Measurements from ENCODE around the gene TTC16. TPM values are rescaled to one million over a fixed set of nuclear protein-coding genes. Genes with fewer than 3 reads are reported as not detected.
A peak's percentile ranks its signal among the peaks of the same experiment; 100 is the strongest.

Gene TTC16
- total RNA-seq, 1 experiment from 2014 or later, result not detected

- H3K4me3 Mint-ChIP-seq, result no peak overlapping the region
- Histone ChIP-seq H3K23ac (ENCODE audit: insufficient read length, low read depth, low read length) (no peak overlapping the region), H4K91ac (ENCODE audit: insufficient read length, low read depth, low read length) (no peak overlapping the region), H3K79me1 (ENCODE audit: insufficient read depth, low read depth, low read length, poor library complexity, severe bottlenecking) (no peaks in the 10 kb centered on the region), H3K56ac (ENCODE audit: insufficient read length, low read depth, low read length) (no peak overlapping the region), H3K27me3 (ENCODE audit: insufficient read depth, low read length) (no peaks in the 10 kb centered on the region), H4K5ac (ENCODE audit: insufficient read length, low read depth, low read length) (no peak overlapping the region), H4K8ac (replicated peaks; ENCODE audit: insufficient read length, low read depth, low read length) (no peak overlapping the region), H4K20me1 (ENCODE audit: control insufficient read depth, insufficient read depth, insufficient read length) (no peaks in the 10 kb centered on the region), H3K4ac (ENCODE audit: low read depth, low read length) (no peak overlapping the region), H3T11ph (ENCODE audit: low read length) (no peak overlapping the region), H2BK5ac (ENCODE audit: insufficient read length, low read length) (no peak overlapping the region), H2AK5ac (ENCODE audit: insufficient read length, low read length) (no peak overlapping the region), H3K9me3 (ENCODE audit: control insufficient read depth, low read depth, low read length) (no peaks in the 10 kb centered on the region), H3K9ac (ENCODE audit: extremely low read depth, insufficient read length, low read length) (no peak overlapping the region), H2BK120ac (ENCODE audit: low read depth, low read length, poor library complexity, severe bottlenecking) (no peak overlapping the region), H3K18ac (ENCODE audit: insufficient read length, low read depth, low read length) (no peak overlapping the region), H3K79me2 (ENCODE audit: insufficient read depth, low read length) (no peaks in the 10 kb centered on the region), H3K4me1 (ENCODE audit: insufficient read depth, low read length) (no peaks in the 10 kb centered on the region), H2BK12ac (ENCODE audit: insufficient read length, low read depth, low read length) (no peak overlapping the region), H3K27ac (ENCODE audit: insufficient read length, low read depth, low read length) (no peak overlapping the region), H3K14ac (ENCODE audit: insufficient read depth, low read length) (no peak overlapping the region), H3K23me2 (ENCODE audit: insufficient read length, low read depth, low read length, poor library complexity, severe bottlenecking) (no peaks in the 10 kb centered on the region), H3K4me2 (ENCODE audit: insufficient read depth, insufficient read length, low read length) (no peak overlapping the region), H2BK20ac (ENCODE audit: low read depth, low read length, poor library complexity, severe bottlenecking) (no peak overlapping the region), H2BK15ac (ENCODE audit: low read depth, low read length) (no peak overlapping the region), H2AFZ (ENCODE audit: low read length) (no peak overlapping the region)
- no peaks in the 10 kb centered on the region; a peak in 1 of 7 replicates for H3K36me3 Mint-ChIP-seq (ENCODE audit: insufficient read depth in 1 of 3, low read depth in 3 of 3)
- WGBS (ENCODE audit: extremely low coverage, insufficient read length, low lambda C conversion rate), result no CpG with 5 or more reads among the region's 9 CpGs
- TF ChIP-seq CTCF (conservative IDR thresholded peaks at IDR 0.05), result no peak
- no peaks in the 10 kb centered on the region for H3K27me3 Mint-ChIP-seq (ENCODE audit: low read depth)
- DNase-seq, result no peak
- peaks cover 6 to 8% of the 10 kb centered on the region in 2 experiments for H3K4me1 Mint-ChIP-seq
- peak overlapping the region in 1 of 3 experiments; percentile 31; a peak in 1 of 7 replicates for H3K27ac Mint-ChIP-seq
- no peaks in the 10 kb centered on the region for H3K9me3 Mint-ChIP-seq
Measured at GRCh38 chr9:127730262-127730661, 14.4 kb downstream of the TTC16 start.
